Common myeloid progenitor, CD34-positive (primary cell): ENCODE results near the gene PRR13.
"Not testable (repeated sequence)": the region's sequence is repeated elsewhere in the genome, so short reads cannot be mapped to it uniquely, and the experiment has no call there.

Experiments used
- CTCF ChIA-PET: fragments of 350-600 bp; sonication (Branson Sonifier 250); formaldehyde crosslinking; loops from one replicate; lab custom pipeline; 2021; ENCODE audit warnings: antibody characterized with exemption; lab: Charles Lee
- POLR2A ChIA-PET: fragments of 350-600 bp; sonication (Branson Sonifier 250); formaldehyde crosslinking; loops from one replicate; lab custom pipeline; 2021; ENCODE audit warnings: antibody characterized with exemption; lab: Charles Lee
- DNase-seq, 3 donors: peaks; one replicate each; pipeline versions ENCODE4 v3.0.0 to v3.0.0-alpha.2; 2013
- H3K27ac ChIP-seq, 2 experiments: 1 replicate in 1 of 2; 2 replicates in 1 of 2; pipeline ENCODE4 v1.7.0; 2013; ENCODE audit warnings: inconsistent platforms in 2 of 2, low read length in 2 of 2, mild to moderate bottlenecking in 2 of 2, low read depth in 1 of 2, moderate library complexity in 1 of 2; ENCODE audit not compliant: severe bottlenecking in 2 of 2, insufficient read depth in 1 of 2, poor library complexity in 1 of 2
- H3K27me3 ChIP-seq, 5 experiments: replicated peaks in 2 of 5; 1 replicate in 3 of 5; 2 replicates in 2 of 5; pipeline versions ENCODE4 v1.6.1 to v1.7.0; 2013; ENCODE audit warnings: low read length in 4 of 5, mild to moderate bottlenecking in 2 of 5, moderate library complexity in 2 of 5, inconsistent platforms in 1 of 5; ENCODE audit not compliant: insufficient read depth in 5 of 5, control insufficient read depth in 4 of 5
- H3K36me3 ChIP-seq, 4 experiments: 1 replicate in 2 of 4; 2 replicates in 2 of 4; pipeline versions ENCODE4 v1.6.1 to v1.7.0; 2013; ENCODE audit warnings: low read length in 3 of 4, control low read depth in 1 of 4, mild to moderate bottlenecking in 1 of 4; ENCODE audit not compliant: control insufficient read depth in 4 of 4, insufficient read depth in 4 of 4
- H3K4me1 ChIP-seq, 4 experiments: 1 replicate in 3 of 4; 2 replicates in 1 of 4; pipeline versions ENCODE4 v1.6.1 to v1.7.1; 2013; ENCODE audit warnings: low read length in 3 of 4, mild to moderate bottlenecking in 3 of 4, control low read depth in 1 of 4, inconsistent platforms in 1 of 4, moderate library complexity in 1 of 4; ENCODE audit not compliant: control insufficient read depth in 4 of 4, insufficient read depth in 4 of 4; ENCODE audit errors: control extremely low read depth in 1 of 4
- H3K4me3 ChIP-seq, 7 experiments: 1 replicate in 4 of 7; 2 replicates in 3 of 7; pipeline versions ENCODE4 v1.5.1 to v1.7.0; 2013; ENCODE audit warnings: mild to moderate bottlenecking in 7 of 7, low read length in 6 of 7, moderate library complexity in 6 of 7, inconsistent platforms in 2 of 7, low read depth in 2 of 7, control low read depth in 1 of 7; ENCODE audit not compliant: insufficient read depth in 4 of 7, control insufficient read depth in 1 of 7; ENCODE audit errors: extremely low read depth in 1 of 7
- H3K9me3 ChIP-seq, 5 experiments: 1 replicate in 4 of 5; 2 replicates in 1 of 5; pipeline versions ENCODE4 v1.6.1 to v1.7.1; 2013; ENCODE audit warnings: low read length in 4 of 5, mild to moderate bottlenecking in 2 of 5, inconsistent platforms in 1 of 5, low read depth in 1 of 5, moderate library complexity in 1 of 5; ENCODE audit not compliant: control insufficient read depth in 4 of 5, insufficient read depth in 2 of 5; ENCODE audit errors: control extremely low read depth in 1 of 5
- WGBS: methylation state at CpG from one replicate; pipeline ENCODE4 v1.1.5; 2013; ENCODE audit not compliant: insufficient coverage; 5-methylcytosine and 5-hydroxymethylcytosine counted together

The PRR13 gene

GRCh38 chr12:53431187-53431586 lies 10.3 kb upstream of the PRR13 start:
- 95% methylated on average over 7 of the region's 7 CpGs for WGBS
- no peak for DNase-seq
- H3K27me3 ChIP-seq: no peaks in the 10 kb centered on the region
- no peaks in the 10 kb centered on the region for H3K9me3 ChIP-seq
- CTCF ChIA-PET: interaction anchor here (0.9 to 1.7 kb wide), 7 partner anchors 8 to 96 kb away, joined by 3 to 8 read pairs (median 4); no protein-coding TSS in a partner anchor
- H3K4me3 ChIP-seq: no peak overlapping the region
- POLR2A ChIA-PET: interaction anchor here (0.7 kb wide), 1 partner anchor 67 kb away, joined by 3 read pairs; no protein-coding TSS in a partner anchor
- H3K27ac ChIP-seq: no peak overlapping the region
- no peaks in the 10 kb centered on the region for H3K36me3 ChIP-seq
- H3K4me1 ChIP-seq: no peaks in the 10 kb centered on the region

- H3K27ac ChIP-seq, H3K27me3 ChIP-seq, H3K4me3 ChIP-seq, H3K36me3 ChIP-seq, H3K9me3 ChIP-seq, DNase-seq, H3K4me1 ChIP-seq, POLR2A ChIA-PET: not testable (repeated sequence)
- CTCF ChIA-PET: interaction anchor here (1.2 kb wide), 1 partner anchor 83 kb away, joined by 3 read pairs; no protein-coding TSS in a partner anchor
- 97% methylated on average over 6 of the region's 9 CpGs for WGBS
Measured at GRCh38 chr12:53435326-53435725, 6.2 kb upstream of the PRR13 start.

GRCh38 chr12:53439582-53439981 lies 2.0 kb upstream of the PRR13 start:
- not testable (repeated sequence) for H3K9me3 ChIP-seq, H3K27me3 ChIP-seq, H3K36me3 ChIP-seq, H3K27ac ChIP-seq, H3K4me3 ChIP-seq, DNase-seq
- ChIA-PET POLR2A (interaction anchor here (0.6 kb wide), 1 partner anchor 126 kb away, joined by 7 read pairs; no protein-coding TSS in a partner anchor), CTCF (interaction anchor here (0.6 to 1.5 kb wide), 7 partner anchors 17 to 141 kb away, joined by 3 read pairs; no protein-coding TSS in a partner anchor)
- peaks cover 4 to 24% (median 23%) of the 10 kb centered on the region in 4 experiments for H3K4me1 ChIP-seq

- 100% methylated on average over 2 of the region's 4 CpGs for WGBS
- CTCF ChIA-PET: no interaction called here
- POLR2A ChIA-PET: no interaction called here
Measured at GRCh38 chr12:53443955-53444354, 2.4 kb downstream of the PRR13 start.

GRCh38 chr12:53444593-53445325 lies 3.2 kb downstream of the PRR13 start:
- H3K9me3 ChIP-seq, CTCF ChIA-PET, H3K27me3 ChIP-seq, DNase-seq, H3K4me3 ChIP-seq, POLR2A ChIA-PET, H3K27ac ChIP-seq: not testable (repeated sequence)
- Histone ChIP-seq H3K4me1 (peaks cover 4 to 24% (median 23%) of the 10 kb centered on the region in 4 experiments), H3K36me3 (peaks cover 5 to 35% (median 24%) of the 10 kb centered on the region in 4 experiments)
- WGBS: 90% methylated on average over 4 of the region's 11 CpGs

More at GRCh38 chr12:53443955-53444354, 2.4 kb downstream of the PRR13 start:
- Histone ChIP-seq H3K4me3 (no peak overlapping the region), H3K9me3 (no peaks in the 10 kb centered on the region), H3K4me1 (peaks cover 4 to 24% (median 23%) of the 10 kb centered on the region in 4 experiments), H3K27ac (peak overlapping the region in 1 of 2 experiments; percentile 29), H3K27me3 (no peaks in the 10 kb centered on the region), H3K36me3 (peaks cover 5 to 35% (median 22%) of the 10 kb centered on the region in 4 experiments)
- DNase-seq: no peak

GRCh38 chr12:53450936-53451335 lies 9.4 kb downstream of the PRR13 start:
- H3K27me3 ChIP-seq: no peaks in the 10 kb centered on the region
- 95% methylated on average over 4 of the region's 7 CpGs for WGBS
- H3K4me1 ChIP-seq: peaks cover 8 to 20% (median 13%) of the 10 kb centered on the region in 4 experiments
- no peak for DNase-seq
- H3K4me3 ChIP-seq: no peak overlapping the region
- no peak overlapping the region for H3K27ac ChIP-seq
- CTCF ChIA-PET: interaction anchor here (0.6 to 1.0 kb wide), 6 partner anchors 25 to 85 kb away, joined by 3 read pairs; partner anchors contain the start of gene TARBP2
- H3K9me3 ChIP-seq: no peaks in the 10 kb centered on the region
- POLR2A ChIA-PET: interaction anchor here (0.9 to 1.0 kb wide), 2 partner anchors 10 to 50 kb away, joined by 3 read pairs; partner anchors contain the start of genes PRR13 and TARBP2
- H3K36me3 ChIP-seq: peaks cover 14 to 41% (median 26%) of the 10 kb centered on the region in 4 experiments
